ENCODE results near the gene PNPLA1.

GRCh38 chr6:36334832-36335459 is 65.1 kb downstream of the PNPLA1 start:
- no peak for TF ChIP-seq GATA3 (IDR thresholded peaks at IDR 0.05; ENCODE audit: low read depth, low read length)
- TF ChIP-seq GATA2 (IDR thresholded peaks at IDR 0.05; ENCODE audit: low read depth, low read length), result no peak

All from SH-SY5Y (cell line).